GM19438 (cell line): ENCODE data around the gene AKR7A3.
"Not testable (repeated sequence)": the region's sequence is repeated elsewhere in the genome, so short reads cannot be mapped to it uniquely, and the experiment has no call there.

ENCODE experiments used
- ATAC-seq: cut with Tn5 transposase; IDR thresholded peaks from one replicate; pipeline ENCODE4 v1.9.1; 2021; ENCODE audit warnings: low read depth; ENCODE audit not compliant: unreplicated experiment

AKR7A3 gene

DNA sequence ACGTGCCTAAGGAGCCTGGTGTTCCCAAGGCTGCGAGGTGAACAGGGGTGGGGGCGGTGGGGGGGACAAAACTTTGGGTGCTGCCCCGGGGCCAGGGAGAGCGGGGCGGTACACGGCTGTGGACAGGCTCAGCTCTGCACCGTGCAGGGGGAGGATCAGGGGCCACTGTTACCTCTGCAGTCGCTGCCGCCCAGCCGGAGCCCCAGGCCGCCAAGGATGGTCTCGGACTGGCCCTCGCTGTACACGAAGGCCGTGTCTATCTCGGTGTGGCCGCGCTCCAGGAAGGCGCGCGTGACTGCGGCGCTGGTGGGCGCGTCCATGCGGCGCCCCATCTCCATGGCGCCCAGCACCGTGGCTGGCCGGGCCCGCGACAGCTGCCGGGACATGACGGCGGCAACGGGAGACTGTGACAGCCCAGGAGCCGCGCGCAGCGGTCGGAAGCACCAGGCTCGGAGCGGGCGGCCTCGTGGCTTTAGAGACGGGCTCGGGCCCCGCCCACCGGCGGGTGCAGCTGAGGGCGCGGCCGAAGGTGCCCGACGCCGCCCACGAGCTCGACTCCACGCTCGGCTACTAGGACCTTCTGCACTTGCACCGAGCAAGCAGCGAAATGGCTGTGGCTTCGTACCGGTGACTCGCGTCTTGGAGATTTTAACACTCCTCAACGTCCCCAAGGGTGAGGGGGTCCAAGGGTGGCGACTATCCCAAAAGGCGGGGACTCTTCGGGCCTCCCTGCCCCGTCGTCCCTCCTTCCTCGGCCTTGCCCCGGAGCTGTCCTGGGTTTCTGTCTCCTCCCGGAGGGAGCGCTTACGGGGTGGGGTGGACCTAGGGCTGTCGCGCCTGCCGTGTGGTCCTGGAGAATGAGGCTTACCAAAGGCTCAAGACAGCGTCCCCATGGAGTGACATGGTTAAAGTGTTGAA, at the start of gene AKR7A3:
Gene AKR7A3 (minus strand): TSS at position 447 of the 918 bp plus-strand sequence. CDS start 61 bp downstream, at position 386.
- ATAC-seq = not testable (repeated sequence)

DNA sequence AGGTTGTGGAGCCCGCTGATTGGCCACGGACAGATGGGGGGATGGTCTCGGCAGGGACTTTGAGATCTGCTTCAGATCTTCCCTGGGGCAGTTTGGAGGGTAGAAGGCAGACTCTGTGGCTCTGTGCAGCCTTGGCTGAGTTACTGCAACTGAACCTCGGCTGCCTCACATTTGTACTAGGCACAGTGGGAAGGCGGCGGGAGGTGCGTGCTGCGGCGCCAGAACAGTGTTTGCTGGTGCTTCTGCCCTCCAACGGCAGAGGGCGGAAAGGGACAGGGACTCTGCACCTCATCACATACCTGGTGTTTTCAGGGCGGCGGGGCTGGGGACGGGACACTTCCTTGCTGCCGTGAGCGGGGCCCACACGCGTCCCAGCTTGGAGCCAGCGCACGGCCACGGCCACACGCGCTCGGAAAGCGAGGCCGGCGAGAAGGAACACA, 49.8 kb upstream of the AKR7A3 start:
- ATAC-seq = no peak

GRCh38 chr1:19337289-19337688, 48.7 kb upstream of the AKR7A3 start:
- ATAC-seq = no peak

DNA sequence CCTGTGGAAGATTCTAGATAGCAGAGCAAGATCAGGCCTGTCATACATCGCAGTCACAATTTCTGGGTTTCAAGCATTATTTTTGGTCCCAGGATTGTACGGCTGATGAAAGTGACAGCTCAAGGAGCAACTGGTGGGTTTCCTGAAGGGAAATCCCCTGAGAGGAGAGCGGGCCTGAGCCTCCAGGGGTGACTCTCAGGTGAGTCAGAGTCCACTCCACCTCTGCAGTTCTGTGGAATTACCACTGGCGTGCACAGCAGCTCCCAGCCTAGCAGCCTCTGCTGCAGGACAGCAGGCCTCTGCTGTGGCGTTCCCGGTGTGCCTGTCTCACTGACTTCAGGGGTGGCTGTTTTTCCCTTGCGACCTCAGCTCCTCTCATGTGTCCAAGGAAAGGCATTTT, 48.0 kb upstream of the AKR7A3 start:
- no peak for ATAC-seq

GRCh38 chr1:19333587-19334354, 45.2 kb upstream of the AKR7A3 start:
- ATAC-seq = no peak

DNA sequence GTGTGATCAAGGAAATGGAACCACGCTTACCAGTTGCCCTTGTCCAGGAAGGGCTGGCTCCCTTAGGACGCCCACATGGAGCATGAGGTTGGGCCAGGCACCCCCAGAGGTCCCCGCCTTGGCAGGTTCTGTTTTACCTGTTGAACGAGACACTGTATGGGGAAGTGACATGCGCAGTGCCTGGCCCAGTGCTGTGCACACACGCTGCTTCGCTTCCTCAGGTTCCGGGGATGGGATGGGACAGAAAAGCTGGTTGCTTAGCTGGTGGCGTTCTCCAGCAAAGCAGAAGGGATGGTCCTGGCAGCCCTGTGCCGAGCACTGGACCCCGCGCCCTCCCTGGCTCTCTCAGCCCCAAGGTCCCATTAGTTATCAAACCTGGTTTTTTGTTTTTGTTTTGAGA, 44.3 kb upstream of the AKR7A3 start:
- ATAC-seq = no peak

DNA sequence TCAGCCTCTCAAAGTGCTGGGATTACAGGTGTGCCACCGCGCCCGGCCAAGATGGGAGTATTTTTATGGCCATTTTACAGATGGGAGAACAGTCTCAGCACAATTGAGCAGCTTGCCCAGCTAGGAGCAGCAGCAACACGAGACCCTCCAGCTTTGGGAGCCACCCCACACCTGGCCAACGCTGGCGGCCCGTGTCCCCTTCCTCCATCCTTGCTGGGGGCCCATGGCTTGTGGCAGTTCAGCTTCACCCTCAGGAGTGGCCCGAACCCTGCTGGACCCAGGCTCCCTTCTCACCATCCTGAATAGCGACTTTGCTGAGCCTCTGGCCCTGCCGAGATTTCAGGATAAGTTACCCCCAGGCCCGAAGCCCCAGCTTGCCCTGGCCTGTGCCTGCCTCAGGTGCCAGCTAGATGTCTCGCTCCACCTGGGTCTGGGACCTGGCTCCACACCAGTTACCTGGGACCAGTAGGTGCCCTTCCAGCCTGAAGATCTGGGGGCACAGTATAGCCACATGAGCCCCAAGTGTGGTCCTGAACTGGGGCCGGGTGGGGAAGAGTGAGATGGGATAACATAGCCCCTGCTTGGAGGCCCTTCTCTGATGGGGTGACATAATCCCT, 42.8 kb upstream of the AKR7A3 start:
- no peak for ATAC-seq

- ATAC-seq = no peak
Measured at GRCh38 chr1:19330449-19331135, 42.0 kb upstream of the AKR7A3 start.

DNA sequence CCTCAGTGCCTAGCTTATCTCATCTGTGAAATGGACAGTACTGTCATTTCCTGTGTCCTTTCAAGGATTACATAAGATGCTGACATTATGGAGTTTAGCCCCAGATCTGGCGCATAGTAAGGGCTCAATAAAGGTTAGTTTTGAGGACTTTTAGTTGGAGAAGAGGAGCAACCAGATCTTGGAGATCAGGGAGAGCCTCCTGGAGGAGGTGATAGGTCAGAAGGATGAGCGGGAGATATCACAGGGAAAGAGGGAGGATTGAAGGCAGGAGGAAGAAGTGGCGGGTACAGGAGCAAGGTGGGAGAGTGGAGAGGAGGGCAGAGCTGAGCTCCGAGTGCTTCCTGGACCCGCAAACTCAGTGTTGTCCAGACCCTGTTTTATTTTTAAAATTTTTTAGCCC, 41.0 kb upstream of the AKR7A3 start:
- ATAC-seq = no peak

DNA sequence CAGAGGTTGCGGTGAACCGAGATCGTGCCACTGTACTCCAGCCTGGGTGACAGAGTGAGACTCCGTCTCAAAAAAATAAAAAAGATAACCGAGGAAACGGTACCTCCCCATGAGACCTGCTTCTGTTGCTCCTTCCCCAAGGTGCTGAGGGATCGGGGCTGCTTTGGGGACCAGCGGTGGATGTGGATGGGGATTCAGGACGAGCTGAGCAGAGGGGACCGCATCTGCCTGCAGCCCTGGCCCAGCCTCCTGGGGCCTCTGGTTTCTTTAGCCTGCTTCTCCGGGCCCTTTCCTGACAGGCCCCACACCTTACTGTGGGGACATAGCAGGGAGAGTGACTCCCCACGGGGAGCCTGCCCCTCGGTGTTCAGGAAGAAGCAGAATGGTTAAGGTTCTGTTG, 40.6 kb upstream of the AKR7A3 start:
- no peak for ATAC-seq

DNA sequence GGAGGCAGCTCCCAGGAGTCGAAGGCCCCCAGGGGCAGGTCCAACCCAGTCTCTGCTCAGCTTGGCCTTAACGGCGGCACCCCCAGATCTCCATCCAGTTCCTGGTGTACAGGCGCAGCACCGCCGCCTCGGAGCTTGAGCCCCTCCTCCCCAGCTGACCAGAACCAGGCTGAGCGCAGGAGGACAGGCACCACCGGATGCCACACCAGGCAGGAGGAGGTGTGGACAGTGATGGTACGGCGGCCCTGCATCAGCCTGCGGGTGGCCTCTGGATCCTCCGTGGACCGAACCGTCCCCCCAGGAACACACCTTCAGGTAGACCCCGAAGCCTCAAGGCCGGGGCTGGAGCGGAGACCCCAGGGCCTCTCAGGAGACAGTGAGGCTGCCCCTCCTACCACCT, 39.9 kb upstream of the AKR7A3 start:
- ATAC-seq = no peak

GRCh38 chr1:19327736-19328135, 39.2 kb upstream of the AKR7A3 start:
- no peak for ATAC-seq

DNA sequence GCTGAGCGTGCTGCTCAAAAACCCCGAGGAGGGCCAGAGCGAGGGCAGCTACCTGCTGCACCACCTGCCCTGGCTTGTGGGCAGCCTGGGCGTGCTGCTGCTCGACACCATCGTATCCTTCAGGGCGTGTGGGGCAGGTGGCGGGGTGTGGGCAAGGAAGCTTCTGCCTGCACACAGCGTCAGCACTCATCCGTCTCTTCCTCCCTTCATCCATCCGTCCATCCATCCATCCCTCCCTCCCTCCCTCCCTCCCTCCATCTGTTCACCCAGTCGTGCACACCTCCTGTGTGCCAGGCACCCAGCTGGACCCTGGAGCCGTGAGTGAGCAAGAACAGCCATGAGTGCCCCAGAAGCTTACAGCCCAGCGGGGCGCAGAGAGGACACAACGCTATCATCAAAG, 38.7 kb upstream of the AKR7A3 start:
- no peak for ATAC-seq

- ATAC-seq = no peak
Measured at GRCh38 chr1:19326748-19327065, 38.1 kb upstream of the AKR7A3 start.

- no peak for ATAC-seq
Measured at GRCh38 chr1:19325958-19326747, 37.6 kb upstream of the AKR7A3 start.

- ATAC-seq = no peak
Measured at GRCh38 chr1:19325368-19325957, 36.9 kb upstream of the AKR7A3 start.

GRCh38 chr1:19324665-19324990, 36.1 kb upstream of the AKR7A3 start:
- no peak for ATAC-seq

DNA sequence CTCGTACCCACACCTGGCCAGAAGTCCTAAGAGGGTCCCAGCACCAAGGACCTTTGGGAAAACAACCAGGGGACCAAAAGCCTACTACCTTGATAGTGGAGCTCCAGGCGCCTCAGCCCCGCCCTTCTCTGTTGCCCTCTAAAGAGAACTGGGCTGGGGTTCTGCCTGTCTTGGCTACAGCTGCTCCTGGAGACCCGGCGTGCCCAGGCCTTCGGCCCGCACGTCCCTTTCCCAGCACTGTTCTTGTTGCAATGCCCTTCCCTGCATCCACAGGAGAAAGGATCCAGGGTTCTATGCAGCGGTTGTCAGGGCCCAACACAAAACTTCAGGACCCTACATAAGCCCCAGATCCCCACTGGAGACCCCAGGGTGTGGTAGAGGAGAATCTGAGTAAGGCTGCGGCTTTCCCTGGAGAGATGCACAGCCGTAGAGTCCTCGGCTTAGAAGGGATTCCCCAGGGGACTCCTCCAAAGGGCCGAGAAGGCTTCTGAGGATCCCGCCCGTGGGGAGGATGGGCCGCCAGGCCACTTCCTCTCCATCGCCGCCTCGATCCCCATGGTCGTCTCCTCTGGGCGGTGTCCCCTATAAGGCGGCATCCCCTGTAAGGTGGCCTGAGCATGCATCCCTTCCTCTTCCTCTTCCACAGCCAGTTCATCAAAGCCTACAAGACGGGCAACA, 35.6 kb upstream of the AKR7A3 start:
- ATAC-seq = no peak

- ATAC-seq = no peak
Measured at GRCh38 chr1:19322481-19322880, 33.9 kb upstream of the AKR7A3 start.
